Keratinocyte (primary cell): ENCODE results near the gene SUGCT. TPM values are rescaled to one million over a fixed set of nuclear protein-coding genes. Genes with fewer than 3 reads are reported as not detected.

Experiments
- DNase-seq: peaks from one replicate; pipeline ENCODE4 v3.0.0-alpha.2; 2011; ENCODE audit warnings: low read depth, missing footprints, low spot score
- FAIRE-seq: peaks from 2 replicates; lab custom pipeline; 2011; peaks lifted over from hg19 to GRCh38; lab: Jason Lieb, UNC
- H2AFZ ChIP-seq: 2 replicates; pipeline ENCODE4 v1.6.0; 2012; ENCODE audit warnings: low read length, control low read depth, inconsistent platforms; ENCODE audit not compliant: control insufficient read depth
- H3K27ac ChIP-seq: 2 replicates; pipeline ENCODE4 v1.5.1; 2011; ENCODE audit warnings: low read length; ENCODE audit not compliant: control insufficient read depth, insufficient read depth
- H3K27me3 ChIP-seq: 3 replicates; pipeline ENCODE4 v1.6.0; 2011; ENCODE audit warnings: low read length; ENCODE audit not compliant: control insufficient read depth, insufficient read depth; ENCODE audit errors: extremely low read depth
- H3K36me3 ChIP-seq, 2 experiments: 2 replicates in 1 of 2; 3 replicates in 1 of 2; pipeline ENCODE4 v1.5.1; 2011; ENCODE audit warnings: low read length in 2 of 2, mild to moderate bottlenecking in 1 of 2; ENCODE audit not compliant: control insufficient read depth in 2 of 2, insufficient read depth in 2 of 2; ENCODE audit errors: extremely low read depth in 1 of 2
- H3K4me1 ChIP-seq: 3 replicates; pipeline ENCODE4 v1.5.1; 2011; ENCODE audit warnings: low read length; ENCODE audit not compliant: control insufficient read depth, insufficient read depth; ENCODE audit errors: extremely low read depth
- H3K4me2 ChIP-seq: 3 replicates; pipeline ENCODE4 v1.6.0; 2011; ENCODE audit warnings: low read depth, low read length; ENCODE audit not compliant: control insufficient read depth, insufficient read depth; ENCODE audit errors: extremely low read depth
- H3K4me3 ChIP-seq, 3 experiments: fragments of 200-600 bp in 1 of 3; sonication (generic) in 1 of 3; 2 replicates in 2 of 3; 3 replicates in 1 of 3; pipeline ENCODE4 v1.5.1; 2011 to 2016; ENCODE audit warnings: low read length in 3 of 3, mild to moderate bottlenecking in 3 of 3, control low read depth in 2 of 3, inconsistent platforms in 1 of 3, low read depth in 1 of 3, mixed read lengths in 1 of 3, mixed run types in 1 of 3, moderate library complexity in 1 of 3; ENCODE audit not compliant: control insufficient read depth in 2 of 3, insufficient read depth in 2 of 3; ENCODE audit errors: extremely low read depth in 1 of 3
- H3K79me2 ChIP-seq: 2 replicates; pipeline ENCODE4 v1.6.0; 2012; ENCODE audit warnings: low read length; ENCODE audit not compliant: control insufficient read depth, insufficient read depth
- H3K9ac ChIP-seq: 3 replicates; pipeline ENCODE4 v1.6.0; 2011; ENCODE audit warnings: low read length; ENCODE audit not compliant: control insufficient read depth, insufficient read depth; ENCODE audit errors: extremely low read depth
- H3K9me1 ChIP-seq: 3 replicates; pipeline ENCODE4 v1.6.0; 2011; ENCODE audit warnings: low read length; ENCODE audit not compliant: control insufficient read depth, insufficient read depth; ENCODE audit errors: extremely low read depth
- H3K9me3 ChIP-seq: 2 replicates; pipeline ENCODE4 v1.5.1; 2012; ENCODE audit warnings: low read depth, low read length; ENCODE audit not compliant: control insufficient read depth
- H4K20me1 ChIP-seq: 3 replicates; pipeline ENCODE4 v1.6.0; 2011; ENCODE audit warnings: low read length; ENCODE audit not compliant: control insufficient read depth, insufficient read depth; ENCODE audit errors: extremely low read depth
- EZH2 ChIP-seq: IDR thresholded peaks from one replicate; pipeline ENCODE4 v1.6.1; 2012; ENCODE audit warnings: inconsistent platforms, mild to moderate bottlenecking, low read length, moderate library complexity
- dilution Hi-C: fragments of 300-500 bp; cut with MboI; formaldehyde crosslinking; loops from one replicate; pipeline ENCODE4 v1.7.0; 2020; ENCODE audit warnings: low sequenced_read_pairs; ENCODE audit not compliant: extremely low pct_ligation_motif_present
- polyA plus RNA-seq, 5 experiments: library from polyadenylated mRNA; depleted of rRNA in 3 of 5; stranded (reverse) in 3 of 5; stranded (forward) in 1 of 5; unstranded in 1 of 5; fragments of >200 nt; gene quantifications; 1 replicate in 1 of 5; 2 replicates in 3 of 5; 3 replicates in 1 of 5; pipeline versions ENCODE4 v1.2.1 to v1.2.3, GENCODE V29; 2011 to 2012; ENCODE audit warnings: missing spikeins in 2 of 5, low read depth in 1 of 5, low replicate concordance in 1 of 5
- TF ChIP-seq, protein P1 (sequence below), 3 experiments: IDR thresholded peaks in 1 of 3; conservative IDR thresholded peaks in 1 of 3; optimal IDR thresholded peaks in 1 of 3; 2 replicates in 2 of 3; 3 replicates in 1 of 3; pipeline versions ENCODE3 to v1.5.1; 2011; ENCODE audit warnings: low read length in 3 of 3, mild to moderate bottlenecking in 3 of 3, moderate library complexity in 2 of 3, control low read depth in 1 of 3, inconsistent platforms in 1 of 3; ENCODE audit not compliant: insufficient read depth in 2 of 3; ENCODE audit errors: extremely low read depth in 1 of 3

SUGCT gene
- polyA plus RNA-seq, 1 donor (not counting 4 experiments of a cell fraction or from before 2014, with no cell fraction given): 134 TPM

DNA sequence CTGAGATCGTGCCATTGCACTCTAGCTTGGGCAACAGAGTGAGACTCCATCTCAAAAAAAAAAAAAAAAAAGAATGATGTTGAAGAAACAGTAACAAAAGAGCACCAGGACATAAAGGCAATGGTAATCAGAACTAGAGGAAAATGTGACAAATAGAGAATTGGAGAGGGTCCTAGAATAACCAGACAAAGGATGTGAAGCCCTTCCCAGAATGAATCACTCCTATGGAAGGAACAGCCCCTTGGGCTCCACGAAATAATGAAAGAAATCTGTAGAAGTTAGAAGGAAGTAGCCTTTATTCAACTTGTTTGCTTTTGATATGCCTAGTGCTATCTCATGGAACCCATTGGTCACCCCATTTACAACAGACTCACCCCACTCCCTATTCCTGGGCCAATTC lies 169.2 kb downstream of the SUGCT start:
- no peaks in the 10 kb centered on the region for H3K79me2 ChIP-seq
- no peak for TF ChIP-seq EZH2
- TF ChIP-seq, protein P1, sequence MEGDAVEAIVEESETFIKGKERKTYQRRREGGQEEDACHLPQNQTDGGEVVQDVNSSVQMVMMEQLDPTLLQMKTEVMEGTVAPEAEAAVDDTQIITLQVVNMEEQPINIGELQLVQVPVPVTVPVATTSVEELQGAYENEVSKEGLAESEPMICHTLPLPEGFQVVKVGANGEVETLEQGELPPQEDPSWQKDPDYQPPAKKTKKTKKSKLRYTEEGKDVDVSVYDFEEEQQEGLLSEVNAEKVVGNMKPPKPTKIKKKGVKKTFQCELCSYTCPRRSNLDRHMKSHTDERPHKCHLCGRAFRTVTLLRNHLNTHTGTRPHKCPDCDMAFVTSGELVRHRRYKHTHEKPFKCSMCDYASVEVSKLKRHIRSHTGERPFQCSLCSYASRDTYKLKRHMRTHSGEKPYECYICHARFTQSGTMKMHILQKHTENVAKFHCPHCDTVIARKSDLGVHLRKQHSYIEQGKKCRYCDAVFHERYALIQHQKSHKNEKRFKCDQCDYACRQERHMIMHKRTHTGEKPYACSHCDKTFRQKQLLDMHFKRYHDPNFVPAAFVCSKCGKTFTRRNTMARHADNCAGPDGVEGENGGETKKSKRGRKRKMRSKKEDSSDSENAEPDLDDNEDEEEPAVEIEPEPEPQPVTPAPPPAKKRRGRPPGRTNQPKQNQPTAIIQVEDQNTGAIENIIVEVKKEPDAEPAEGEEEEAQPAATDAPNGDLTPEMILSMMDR (optimal IDR thresholded peaks at IDR 0.05 in 1 of 3, IDR thresholded peaks at IDR 0.05 in 1 of 3, conservative IDR thresholded peaks at IDR 0.05 in 1 of 3; ENCODE audit: extremely low read depth in 1 of 3, insufficient read depth in 2 of 3, low read length in 3 of 3): no peak
- no peaks in the 10 kb centered on the region for H3K27me3 ChIP-seq
- dilution Hi-C loops: no loop called here
- H3K9me3 ChIP-seq: no peaks in the 10 kb centered on the region
- FAIRE-seq (no peak), DNase-seq (no peak)
- H3K4me2 ChIP-seq: no peak overlapping the region
- H2AFZ ChIP-seq: no peak overlapping the region
- no peak overlapping the region for H3K4me3 ChIP-seq
- H3K27ac ChIP-seq: no peak overlapping the region
- no peak overlapping the region for H3K9ac ChIP-seq
- no peaks in the 10 kb centered on the region for H4K20me1 ChIP-seq
- H3K36me3 ChIP-seq: no peaks in the 10 kb centered on the region
- H3K4me1 ChIP-seq: peaks cover 5% of the 10 kb centered on the region
- no peaks in the 10 kb centered on the region for H3K9me1 ChIP-seq

DNA sequence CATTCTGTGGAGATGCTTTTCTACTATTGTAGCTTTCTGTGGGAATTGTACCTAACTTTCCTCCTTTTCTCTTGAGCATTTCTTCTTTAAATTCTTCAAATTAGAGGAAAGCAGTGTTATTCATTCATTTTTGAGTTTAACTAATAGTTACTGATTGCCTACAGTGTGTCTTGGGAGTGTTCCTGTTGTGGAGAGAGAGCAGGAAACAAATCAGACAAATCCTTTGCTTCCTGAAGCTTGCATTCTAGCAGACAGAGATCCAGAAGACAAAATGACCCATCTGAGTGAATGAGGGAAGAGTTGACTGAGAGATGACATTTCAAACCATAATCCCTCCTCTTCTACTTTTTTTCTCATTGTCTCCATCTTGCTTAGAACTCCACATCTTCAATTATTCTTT lies 170.4 kb downstream of the SUGCT start:
- Histone ChIP-seq H3K4me3 (no peak overlapping the region), H3K9me3 (no peaks in the 10 kb centered on the region), H3K4me2 (no peak overlapping the region), H3K9ac (no peak overlapping the region), H3K27me3 (no peaks in the 10 kb centered on the region), H2AFZ (no peak overlapping the region), H3K4me1 (peaks cover 3% of the 10 kb centered on the region), H3K27ac (no peak overlapping the region), H4K20me1 (no peaks in the 10 kb centered on the region), H3K79me2 (no peaks in the 10 kb centered on the region), H3K36me3 (no peaks in the 10 kb centered on the region), H3K9me1 (no peaks in the 10 kb centered on the region)
- TF ChIP-seq EZH2: no peak
- TF ChIP-seq, protein P1 (optimal IDR thresholded peaks at IDR 0.05 in 1 of 3, IDR thresholded peaks at IDR 0.05 in 1 of 3, conservative IDR thresholded peaks at IDR 0.05 in 1 of 3; ENCODE audit: extremely low read depth in 1 of 3, insufficient read depth in 2 of 3, low read length in 3 of 3): no peak
- FAIRE-seq (no peak), DNase-seq (no peak)
- dilution Hi-C loops: no loop called here
